GM19438 (cell line): ENCODE measurements around the gene MISP3.
"Not testable (repeated sequence)": the region's sequence is repeated elsewhere in the genome, so short reads cannot be mapped to it uniquely, and the experiment has no call there.

ENCODE experiments used
- ATAC-seq: cut with Tn5 transposase; IDR thresholded peaks from one replicate; pipeline ENCODE4 v1.9.1; 2021; ENCODE audit warnings: low read depth; ENCODE audit not compliant: unreplicated experiment

MISP3 gene

GRCh38 chr19:14072535-14073260 lies at the start of gene MISP3:
MISP3 (plus strand) TSS chr19:14072786; CDS start chr19:14073310, 524 bp downstream.
- ATAC-seq: no peak

GRCh38 chr19:14023404-14024235 lies 49.0 kb upstream of the MISP3 start:
- no peak for ATAC-seq

GRCh38 chr19:14026652-14027192 lies 45.9 kb upstream of the MISP3 start:
- not testable (repeated sequence) for ATAC-seq

- no peak for ATAC-seq
These were observed 44.6 kb upstream of the MISP3 start, which contains the start of gene RLN3 for GRCh38 chr19:14027856-14028450. RLN3 (plus strand) TSS chr19:14028148; CDS start chr19:14028205, 57 bp downstream.

- ATAC-seq: no peak
These were observed 43.7 kb upstream of the MISP3 start for GRCh38 chr19:14028901-14029300.

GRCh38 chr19:14030997-14031718 lies 41.4 kb upstream of the MISP3 start:
- ATAC-seq: no peak

GRCh38 chr19:14031719-14032480 lies 40.7 kb upstream of the MISP3 start, which contains the start of gene IL27RA:
IL27RA (plus strand) TSS chr19:14031762; CDS start chr19:14031873, 111 bp downstream.
- ATAC-seq: peak; percentile 62

GRCh38 chr19:14033946-14034345 lies 38.6 kb upstream of the MISP3 start:
- ATAC-seq: no peak

GRCh38 chr19:14035159-14035558 lies 37.4 kb upstream of the MISP3 start:
- not testable (repeated sequence) for ATAC-seq

GRCh38 chr19:14035706-14036105 lies 36.9 kb upstream of the MISP3 start:
- ATAC-seq: no peak

GRCh38 chr19:14039181-14039580 lies 33.4 kb upstream of the MISP3 start:
- no peak for ATAC-seq

GRCh38 chr19:14042659-14043608 lies 29.7 kb upstream of the MISP3 start:
- peak; percentile 58 for ATAC-seq

- ATAC-seq: not testable (repeated sequence)
These were observed 24.7 kb upstream of the MISP3 start for GRCh38 chr19:14047866-14048265.

GRCh38 chr19:14048443-14049153 lies 24.0 kb upstream of the MISP3 start:
- no peak for ATAC-seq

- no peak for ATAC-seq
These were observed 22.1 kb upstream of the MISP3 start for GRCh38 chr19:14050512-14050911.

GRCh38 chr19:14050961-14051360 lies 21.6 kb upstream of the MISP3 start:
- not testable (repeated sequence) for ATAC-seq

GRCh38 chr19:14051980-14052379 lies 20.6 kb upstream of the MISP3 start:
- no peak for ATAC-seq

- no peak for ATAC-seq
These were observed 20.1 kb upstream of the MISP3 start for GRCh38 chr19:14052470-14052869.
